Kidney epithelial cell (primary cell): Measurements from ENCODE around the gene PRKRIP1. TPM values are rescaled to one million over a fixed set of nuclear protein-coding genes. Genes with fewer than 3 reads are reported as not detected.
"Not testable (repeated sequence)": the region's sequence is repeated elsewhere in the genome, so short reads cannot be mapped to it uniquely, and the experiment has no call there.

Experiments used
- DNase-seq: peaks from one replicate; pipeline ENCODE4 v3.0.0-alpha.2; 2010; ENCODE audit warnings: low read depth
- H3K27me3 ChIP-seq: 2 replicates; pipeline ENCODE4 v1.6.0; 2011; ENCODE audit warnings: low read length; ENCODE audit not compliant: control insufficient read depth, insufficient read depth
- H3K36me3 ChIP-seq: 2 replicates; pipeline ENCODE4 v1.5.1; 2011; ENCODE audit warnings: low read length; ENCODE audit not compliant: control insufficient read depth, insufficient read depth
- H3K4me3 ChIP-seq: 2 replicates; pipeline ENCODE4 v1.5.1; 2011; ENCODE audit warnings: low read depth, mild to moderate bottlenecking, control low read depth, low read length
- CTCF ChIP-seq: IDR thresholded peaks from 2 replicates; pipeline ENCODE4 v1.5.1; 2011; ENCODE audit warnings: mild to moderate bottlenecking, moderate library complexity, low read length, control low read depth, inconsistent platforms; ENCODE audit not compliant: insufficient read depth, poor library complexity, severe bottlenecking
- total RNA-seq: library from RNA; depleted of rRNA; stranded (reverse); fragments of >200 nt; gene quantifications from 2 replicates; pipeline ENCODE4 v1.2.3, GENCODE V29; 2015

Gene PRKRIP1
- total RNA-seq, 1 donor from 2014 or later: 25.3 TPM

GRCh38 chr7:102469972-102470825 lies 74.0 kb downstream of the PRKRIP1 start:
- no peaks in the 10 kb centered on the region for H3K27me3 ChIP-seq
- H3K36me3 ChIP-seq: peaks cover 4% of the 10 kb centered on the region
- no peak overlapping the region for H3K4me3 ChIP-seq
- no peak for TF ChIP-seq CTCF
- no peak for DNase-seq

- Histone ChIP-seq H3K27me3 (no peaks in the 10 kb centered on the region), H3K36me3 (peaks cover 2% of the 10 kb centered on the region), H3K4me3 (no peak overlapping the region)
- DNase-seq: no peak
- no peak for TF ChIP-seq CTCF
These were observed 75.6 kb downstream of the PRKRIP1 start for GRCh38 chr7:102471791-102472125.

DNA sequence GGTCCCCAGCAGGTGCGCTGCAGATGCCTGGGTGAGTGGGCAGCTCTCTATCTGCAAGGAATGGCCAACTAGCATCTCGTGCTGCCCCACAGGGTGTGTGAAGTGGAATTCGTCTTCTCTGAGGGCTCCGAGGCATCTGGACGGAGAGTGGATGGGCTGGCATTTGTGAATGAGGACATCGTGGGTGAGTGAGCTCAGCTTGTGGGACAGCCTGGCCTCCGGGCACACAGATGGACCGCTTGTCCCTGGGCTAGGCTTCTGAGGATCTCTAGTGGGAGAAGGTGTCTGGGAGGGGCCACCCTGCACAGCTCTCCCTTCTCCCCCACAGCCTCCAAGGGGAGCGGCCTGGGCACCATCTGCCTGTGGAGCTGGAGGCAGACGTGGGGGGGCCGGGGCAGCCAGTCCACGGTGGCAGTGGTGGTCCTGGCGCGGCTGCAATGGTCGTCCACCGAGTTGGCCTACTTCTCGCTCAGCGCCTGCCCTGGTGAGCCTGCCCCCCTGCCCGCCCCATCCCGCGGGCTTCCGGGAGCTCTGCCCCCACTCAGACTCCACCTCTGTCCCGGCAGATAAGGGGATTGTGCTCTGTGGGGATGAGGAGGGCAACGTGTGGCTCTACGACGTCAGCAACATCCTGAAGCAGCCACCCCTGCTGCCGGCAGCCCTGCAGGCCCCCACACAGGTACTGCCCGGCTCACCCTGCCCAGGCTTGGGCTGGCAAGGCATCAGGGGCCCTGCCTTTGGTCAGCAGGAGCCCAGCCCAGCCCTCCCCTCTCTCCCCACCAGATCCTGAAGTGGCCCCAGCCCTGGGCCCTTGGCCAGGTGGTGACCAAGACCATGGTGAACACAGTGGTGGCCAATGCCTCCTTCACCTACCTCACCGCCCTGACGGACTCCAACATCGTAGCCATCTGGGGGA lies 76.2 kb downstream of the PRKRIP1 start:
- Histone ChIP-seq H3K36me3 (peaks cover 2% of the 10 kb centered on the region), H3K4me3 (no peak overlapping the region), H3K27me3 (no peaks in the 10 kb centered on the region)
- no peak for DNase-seq
- no peak for TF ChIP-seq CTCF

- H3K4me3 ChIP-seq: no peak overlapping the region
- no peak for TF ChIP-seq CTCF
- H3K27me3 ChIP-seq: no peaks in the 10 kb centered on the region
- H3K36me3 ChIP-seq: peaks cover 2% of the 10 kb centered on the region
- DNase-seq: no peak
These were observed 77.3 kb downstream of the PRKRIP1 start for GRCh38 chr7:102473271-102473991.

GRCh38 chr7:102474116-102474515 lies 78.0 kb downstream of the PRKRIP1 start:
- H3K36me3 ChIP-seq, DNase-seq, H3K4me3 ChIP-seq: not testable (repeated sequence)

GRCh38 chr7:102474736-102475435 lies 78.7 kb downstream of the PRKRIP1 start:
- not testable (repeated sequence) for DNase-seq, H3K36me3 ChIP-seq, H3K27me3 ChIP-seq, H3K4me3 ChIP-seq

More at GRCh38 chr7:102474116-102474515, 78.0 kb downstream of the PRKRIP1 start:
- not testable (repeated sequence) for H3K27me3 ChIP-seq
